Measurements from ENCODE around the gene FLOT1.

- no peak for TF ChIP-seq CTCF (IDR thresholded peaks at IDR 0.05)
- TF ChIP-seq EZH2 (IDR thresholded peaks at IDR 0.05; ENCODE audit: borderline replicate concordance, insufficient read depth, low read depth, low read length, poor library complexity, severe bottlenecking): no peak
Observed at GRCh38 chr6:30700340-30700739, 42.1 kb downstream of the FLOT1 start.

All from B cell (primary cell).